Gastrocnemius medialis (tissue), 4 donors: ENCODE data around the gene PRCD.

Source experiments
- POLR2A ChIP-seq, 2 donors: fragments of 450-650 bp; IDR thresholded peaks; one replicate each; pipeline ENCODE4 v1.6.1; 2017; ENCODE audit warnings: antibody characterized with exemption in 2 of 2, mild to moderate bottlenecking in 2 of 2, moderate library complexity in 2 of 2
- TF ChIP-seq, protein P1 (sequence below), 5 experiments: fragments of 450-650 bp in 3 of 5; fragments of 200-600 bp in 2 of 5; sonication (generic) in 2 of 5; IDR thresholded peaks in 4 of 5; conservative IDR thresholded peaks in 1 of 5; 1 replicate in 4 of 5; 2 replicates in 1 of 5; pipeline ENCODE4 v1.5.1; 2016 to 2019; ENCODE audit warnings: antibody characterized with exemption in 5 of 5, mild to moderate bottlenecking in 3 of 5, moderate library complexity in 3 of 5

DNA sequence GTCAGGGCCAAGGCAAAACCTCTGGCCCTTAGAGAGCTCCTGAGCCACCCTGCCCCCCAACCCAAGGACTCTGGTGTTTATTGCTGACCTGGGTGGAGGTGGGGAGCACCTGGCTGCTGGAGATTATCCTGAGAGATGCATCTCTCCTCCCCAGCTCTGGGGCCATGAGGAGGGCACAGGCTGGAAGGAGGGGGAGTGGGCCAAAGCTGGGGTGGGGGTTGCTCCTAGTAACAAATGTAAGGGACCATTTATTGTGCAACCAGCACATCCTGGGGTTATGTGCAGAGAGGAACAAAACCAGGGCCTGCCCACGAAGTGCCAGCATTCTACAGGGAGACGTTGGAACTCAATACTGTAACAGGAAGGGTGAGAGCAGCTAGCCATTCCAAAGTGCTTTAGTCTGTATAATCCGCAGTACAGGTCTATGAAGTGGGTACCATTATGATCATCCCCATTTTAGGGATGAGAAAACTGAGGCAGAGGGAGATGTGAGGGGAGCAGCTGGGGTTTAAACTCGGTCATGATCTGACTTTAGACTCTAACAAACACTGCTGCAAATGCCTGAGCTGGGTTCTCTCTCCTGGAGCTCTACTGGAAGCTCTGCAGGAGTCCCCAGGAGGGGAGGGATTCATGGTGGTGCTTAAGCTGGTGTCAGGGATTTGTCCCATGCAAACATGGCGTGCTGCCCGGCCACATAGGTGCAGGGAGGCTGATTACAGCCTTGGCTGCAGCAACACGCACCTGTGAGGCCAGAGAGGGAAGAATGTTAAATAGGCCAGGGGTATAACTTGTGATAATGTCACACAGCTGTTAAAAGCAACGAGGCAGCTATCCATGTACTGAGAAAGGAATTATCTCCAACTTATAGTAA lies 37.3 kb upstream of the PRCD start:
- TF ChIP-seq POLR2A (IDR thresholded peaks at IDR 0.05) = no peak
- TF ChIP-seq, protein P1, sequence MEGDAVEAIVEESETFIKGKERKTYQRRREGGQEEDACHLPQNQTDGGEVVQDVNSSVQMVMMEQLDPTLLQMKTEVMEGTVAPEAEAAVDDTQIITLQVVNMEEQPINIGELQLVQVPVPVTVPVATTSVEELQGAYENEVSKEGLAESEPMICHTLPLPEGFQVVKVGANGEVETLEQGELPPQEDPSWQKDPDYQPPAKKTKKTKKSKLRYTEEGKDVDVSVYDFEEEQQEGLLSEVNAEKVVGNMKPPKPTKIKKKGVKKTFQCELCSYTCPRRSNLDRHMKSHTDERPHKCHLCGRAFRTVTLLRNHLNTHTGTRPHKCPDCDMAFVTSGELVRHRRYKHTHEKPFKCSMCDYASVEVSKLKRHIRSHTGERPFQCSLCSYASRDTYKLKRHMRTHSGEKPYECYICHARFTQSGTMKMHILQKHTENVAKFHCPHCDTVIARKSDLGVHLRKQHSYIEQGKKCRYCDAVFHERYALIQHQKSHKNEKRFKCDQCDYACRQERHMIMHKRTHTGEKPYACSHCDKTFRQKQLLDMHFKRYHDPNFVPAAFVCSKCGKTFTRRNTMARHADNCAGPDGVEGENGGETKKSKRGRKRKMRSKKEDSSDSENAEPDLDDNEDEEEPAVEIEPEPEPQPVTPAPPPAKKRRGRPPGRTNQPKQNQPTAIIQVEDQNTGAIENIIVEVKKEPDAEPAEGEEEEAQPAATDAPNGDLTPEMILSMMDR (IDR thresholded peaks at IDR 0.05 in 4 of 5, conservative IDR thresholded peaks at IDR 0.05 in 1 of 5) = no peak
